ENCODE measurements around the gene TMEM44.

- TF ChIP-seq ZNF565 (CRISPR knock-in tag; conservative IDR thresholded peaks at IDR 0.05; ENCODE audit: low read depth) (no peak), CREB5 (CRISPR knock-in tag; IDR thresholded peaks at IDR 0.05; ENCODE audit: low read depth) (no peak), ZNF8 (CRISPR knock-in tag; IDR thresholded peaks at IDR 0.05) (no peak), CSRNP3 (CRISPR knock-in tag; IDR thresholded peaks at IDR 0.05) (no peak), TSHZ2 (CRISPR knock-in tag; IDR thresholded peaks at IDR 0.05) (no peak), GLIS3 (CRISPR knock-in tag; IDR thresholded peaks at IDR 0.05) (no peak)
- TF ChIP-seq, protein P1, sequence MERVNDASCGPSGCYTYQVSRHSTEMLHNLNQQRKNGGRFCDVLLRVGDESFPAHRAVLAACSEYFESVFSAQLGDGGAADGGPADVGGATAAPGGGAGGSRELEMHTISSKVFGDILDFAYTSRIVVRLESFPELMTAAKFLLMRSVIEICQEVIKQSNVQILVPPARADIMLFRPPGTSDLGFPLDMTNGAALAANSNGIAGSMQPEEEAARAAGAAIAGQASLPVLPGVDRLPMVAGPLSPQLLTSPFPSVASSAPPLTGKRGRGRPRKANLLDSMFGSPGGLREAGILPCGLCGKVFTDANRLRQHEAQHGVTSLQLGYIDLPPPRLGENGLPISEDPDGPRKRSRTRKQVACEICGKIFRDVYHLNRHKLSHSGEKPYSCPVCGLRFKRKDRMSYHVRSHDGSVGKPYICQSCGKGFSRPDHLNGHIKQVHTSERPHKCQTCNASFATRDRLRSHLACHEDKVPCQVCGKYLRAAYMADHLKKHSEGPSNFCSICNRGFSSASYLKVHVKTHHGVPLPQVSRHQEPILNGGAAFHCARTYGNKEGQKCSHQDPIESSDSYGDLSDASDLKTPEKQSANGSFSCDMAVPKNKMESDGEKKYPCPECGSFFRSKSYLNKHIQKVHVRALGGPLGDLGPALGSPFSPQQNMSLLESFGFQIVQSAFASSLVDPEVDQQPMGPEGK (CRISPR knock-in tag; IDR thresholded peaks at IDR 0.05; ENCODE audit: borderline replicate concordance) = no peak
- TF ChIP-seq, protein P2, sequence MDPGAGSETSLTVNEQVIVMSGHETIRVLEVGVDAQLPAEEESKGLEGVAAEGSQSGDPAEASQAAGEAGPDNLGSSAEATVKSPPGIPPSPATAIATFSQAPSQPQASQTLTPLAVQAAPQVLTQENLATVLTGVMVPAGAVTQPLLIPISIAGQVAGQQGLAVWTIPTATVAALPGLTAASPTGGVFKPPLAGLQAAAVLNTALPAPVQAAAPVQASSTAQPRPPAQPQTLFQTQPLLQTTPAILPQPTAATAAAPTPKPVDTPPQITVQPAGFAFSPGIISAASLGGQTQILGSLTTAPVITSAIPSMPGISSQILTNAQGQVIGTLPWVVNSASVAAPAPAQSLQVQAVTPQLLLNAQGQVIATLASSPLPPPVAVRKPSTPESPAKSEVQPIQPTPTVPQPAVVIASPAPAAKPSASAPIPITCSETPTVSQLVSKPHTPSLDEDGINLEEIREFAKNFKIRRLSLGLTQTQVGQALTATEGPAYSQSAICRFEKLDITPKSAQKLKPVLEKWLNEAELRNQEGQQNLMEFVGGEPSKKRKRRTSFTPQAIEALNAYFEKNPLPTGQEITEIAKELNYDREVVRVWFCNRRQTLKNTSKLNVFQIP (CRISPR knock-in tag; IDR thresholded peaks at IDR 0.05; ENCODE audit: borderline replicate concordance, low read depth) = no peak
These were observed 34.1 kb upstream of the TMEM44 start for GRCh38 chr3:194667363-194667762.

Measured in SK-N-SH treated with all-trans-retinoic acid at 6 μM for 48 hours (cell line).